ENCODE data around the gene FTH1.
"Not testable (repeated sequence)": the region's sequence is repeated elsewhere in the genome, so short reads cannot be mapped to it uniquely, and the experiment has no call there.

FTH1 gene

DNA sequence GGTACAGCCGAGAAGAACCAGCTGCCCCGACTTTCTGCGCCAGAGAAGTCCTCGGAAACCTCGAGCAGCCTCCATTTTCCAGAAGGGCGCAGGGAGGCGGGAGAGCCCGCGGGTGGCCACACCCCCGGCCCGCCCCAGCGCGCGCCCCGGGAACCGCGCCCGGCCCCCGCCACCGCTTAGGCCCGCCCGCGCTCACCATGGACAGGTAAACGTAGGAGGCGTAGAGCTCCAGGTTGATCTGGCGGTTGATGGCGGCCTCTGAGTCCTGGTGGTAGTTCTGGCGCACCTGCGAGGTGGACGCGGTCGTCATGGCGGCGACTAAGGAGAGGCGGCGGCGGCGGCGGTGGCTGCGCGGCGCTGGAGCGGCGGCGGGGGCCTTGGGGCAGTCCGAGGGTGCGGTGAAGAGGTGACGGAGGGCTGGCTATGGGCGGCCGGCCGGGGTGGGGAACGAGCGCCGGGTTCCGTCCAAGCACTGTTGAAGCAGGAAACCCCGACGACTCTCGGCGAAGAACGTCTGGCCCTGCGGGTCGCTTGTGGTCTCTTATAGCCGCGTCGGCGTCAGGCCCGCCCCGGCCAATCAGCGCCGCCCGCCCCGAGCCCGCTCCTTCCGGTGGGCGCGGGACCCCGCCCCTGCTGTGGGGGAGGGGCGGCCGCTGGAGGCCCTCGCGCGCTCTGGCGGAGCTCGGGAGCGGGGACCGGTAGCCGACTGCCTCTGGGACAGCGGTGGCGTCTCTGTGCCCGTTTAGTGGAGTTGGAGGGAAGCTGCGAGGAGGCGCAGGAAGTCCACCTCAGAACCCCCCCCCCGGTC is at the start of gene FTH1:
TSS of gene FTH1 (minus strand) at position 519 of the 808 bp plus-strand sequence. CDS start at position 310, 209 bp downstream.
- in situ Hi-C loops (cut with MboI; ENCODE audit: low pct_unique_long_range_greater_than_20kb, low sequenced_read_pairs), result no loop called here
- peak; percentile 89 for DNase-seq

- in situ Hi-C loops (cut with MboI; ENCODE audit: low pct_unique_long_range_greater_than_20kb, low sequenced_read_pairs), result no loop called here
- no peak for DNase-seq
Measured at GRCh38 chr11:62015615-62016014, 48.2 kb upstream of the FTH1 start.

DNA sequence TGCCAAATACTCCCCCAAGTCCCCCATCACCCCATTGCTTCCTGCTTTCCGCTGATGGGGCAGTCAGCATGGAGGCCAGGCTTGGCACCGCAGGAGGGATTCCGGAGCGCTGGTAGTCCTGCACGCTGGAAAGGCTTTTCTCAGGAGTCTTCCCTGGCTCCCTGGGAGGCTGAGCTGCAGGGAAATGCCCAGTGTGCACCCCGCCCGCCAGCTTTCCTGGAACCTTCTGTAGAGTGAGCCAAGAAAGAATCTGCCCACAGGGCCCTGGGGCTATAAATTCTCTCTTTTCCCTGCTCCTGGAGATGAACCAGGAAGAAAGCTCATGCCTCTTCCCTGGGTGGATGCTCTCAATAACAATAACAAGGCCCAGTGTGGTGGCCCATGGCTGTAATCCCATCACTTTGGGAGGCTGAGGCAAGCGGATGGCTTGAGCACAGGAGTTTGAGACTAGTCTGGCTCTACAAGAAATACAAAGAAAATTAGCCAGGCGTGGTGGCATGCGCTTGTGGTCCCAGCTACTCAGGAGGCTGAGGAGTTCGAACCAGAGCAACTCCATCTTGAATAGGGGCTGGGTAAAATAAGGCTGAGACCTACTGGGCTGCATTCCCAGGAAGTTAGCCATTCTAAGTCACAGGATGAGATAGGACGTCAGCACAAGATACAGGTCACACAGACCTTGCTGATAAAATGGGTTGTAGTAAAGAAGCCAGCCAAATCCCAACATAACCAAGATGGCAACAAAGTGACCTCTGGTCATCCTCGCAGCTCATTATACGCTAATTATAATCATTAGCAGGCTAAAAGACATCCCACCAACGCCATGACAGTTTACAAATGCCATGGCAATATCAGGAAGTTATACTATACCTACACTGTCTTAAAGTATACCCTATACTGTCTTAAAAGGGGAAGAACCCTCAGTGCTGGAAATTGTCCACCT is 46.4 kb upstream of the FTH1 start:
- in situ Hi-C loops (cut with MboI; ENCODE audit: low pct_unique_long_range_greater_than_20kb, low sequenced_read_pairs), result no loop called here
- DNase-seq, result no peak

DNA sequence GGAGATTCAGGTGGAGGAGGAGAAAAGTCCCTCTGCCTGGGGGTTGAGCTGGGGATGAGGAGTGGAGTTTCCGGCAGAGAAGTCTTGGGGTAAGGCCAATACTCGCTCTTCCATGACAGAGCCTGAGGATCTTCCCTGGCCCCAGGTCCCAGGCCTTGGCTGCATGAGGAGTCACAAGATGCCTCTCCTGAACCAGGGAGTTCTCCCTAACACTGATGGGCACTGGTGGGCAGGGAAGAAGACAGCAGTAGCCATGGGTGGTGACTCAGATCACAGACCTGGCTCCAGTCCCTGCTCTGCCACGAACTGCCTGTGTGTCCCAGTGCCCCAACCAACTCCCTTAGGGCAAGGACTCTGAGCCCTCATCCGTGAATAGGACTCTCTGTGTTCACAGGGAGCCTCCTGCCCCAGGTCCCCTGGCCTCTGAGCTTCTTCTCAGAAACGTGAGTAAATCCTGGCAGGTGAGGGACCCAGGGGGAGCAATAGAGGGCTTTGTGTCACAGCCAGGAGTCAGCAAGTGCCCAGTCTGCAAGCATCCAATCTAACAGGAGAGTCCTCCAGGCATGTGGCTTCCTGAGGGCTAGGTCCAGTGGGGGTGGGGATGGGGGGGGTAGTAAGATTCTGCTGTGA is 45.5 kb upstream of the FTH1 start:
- in situ Hi-C loops (cut with MboI; ENCODE audit: low pct_unique_long_range_greater_than_20kb, low sequenced_read_pairs), result no loop called here
- no peak for DNase-seq

DNA sequence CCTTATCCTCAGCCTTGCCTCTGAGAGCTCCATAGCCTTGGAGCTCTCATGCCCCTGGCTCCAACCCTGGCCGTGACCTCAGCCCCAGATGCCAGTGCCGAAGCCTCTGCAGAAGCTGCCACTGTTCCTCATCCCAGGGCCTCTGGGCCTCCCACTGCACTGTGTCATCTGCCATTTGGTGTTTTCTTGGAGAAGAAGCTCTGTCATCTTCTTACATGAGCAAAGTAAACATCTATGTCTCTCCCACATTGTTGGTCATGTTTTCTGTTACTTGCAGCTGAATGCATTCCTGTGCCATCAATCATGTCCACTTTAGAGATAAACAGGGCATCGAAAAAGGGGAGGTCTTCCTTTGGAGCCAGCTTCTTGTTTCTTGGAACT is 45.0 kb upstream of the FTH1 start:
- in situ Hi-C loops (cut with MboI; ENCODE audit: low pct_unique_long_range_greater_than_20kb, low sequenced_read_pairs), result no loop called here
- DNase-seq, result no peak

- in situ Hi-C loops (cut with MboI; ENCODE audit: low pct_unique_long_range_greater_than_20kb, low sequenced_read_pairs), result no loop called here
- DNase-seq, result no peak
Measured at GRCh38 chr11:62011881-62012280, 44.4 kb upstream of the FTH1 start.

GRCh38 chr11:62010935-62011528 is 43.6 kb upstream of the FTH1 start:
- in situ Hi-C loops (cut with MboI; ENCODE audit: low pct_unique_long_range_greater_than_20kb, low sequenced_read_pairs), result no loop called here
- no peak for DNase-seq

GRCh38 chr11:62008193-62008592 is 40.8 kb upstream of the FTH1 start:
- in situ Hi-C loops (cut with MboI; ENCODE audit: low pct_unique_long_range_greater_than_20kb, low sequenced_read_pairs), result no loop called here
- DNase-seq, result no peak

- in situ Hi-C loops (cut with MboI; ENCODE audit: low pct_unique_long_range_greater_than_20kb, low sequenced_read_pairs), result no loop called here
Measured at GRCh38 chr11:62004473-62004872, 37.0 kb upstream of the FTH1 start.

GRCh38 chr11:62002283-62002682 is 34.8 kb upstream of the FTH1 start:
- DNase-seq; in situ Hi-C loops (cut with MboI; ENCODE audit: low pct_unique_long_range_greater_than_20kb, low sequenced_read_pairs): not testable (repeated sequence)

More at GRCh38 chr11:62004473-62004872, 37.0 kb upstream of the FTH1 start:
- no peak for DNase-seq

DNA sequence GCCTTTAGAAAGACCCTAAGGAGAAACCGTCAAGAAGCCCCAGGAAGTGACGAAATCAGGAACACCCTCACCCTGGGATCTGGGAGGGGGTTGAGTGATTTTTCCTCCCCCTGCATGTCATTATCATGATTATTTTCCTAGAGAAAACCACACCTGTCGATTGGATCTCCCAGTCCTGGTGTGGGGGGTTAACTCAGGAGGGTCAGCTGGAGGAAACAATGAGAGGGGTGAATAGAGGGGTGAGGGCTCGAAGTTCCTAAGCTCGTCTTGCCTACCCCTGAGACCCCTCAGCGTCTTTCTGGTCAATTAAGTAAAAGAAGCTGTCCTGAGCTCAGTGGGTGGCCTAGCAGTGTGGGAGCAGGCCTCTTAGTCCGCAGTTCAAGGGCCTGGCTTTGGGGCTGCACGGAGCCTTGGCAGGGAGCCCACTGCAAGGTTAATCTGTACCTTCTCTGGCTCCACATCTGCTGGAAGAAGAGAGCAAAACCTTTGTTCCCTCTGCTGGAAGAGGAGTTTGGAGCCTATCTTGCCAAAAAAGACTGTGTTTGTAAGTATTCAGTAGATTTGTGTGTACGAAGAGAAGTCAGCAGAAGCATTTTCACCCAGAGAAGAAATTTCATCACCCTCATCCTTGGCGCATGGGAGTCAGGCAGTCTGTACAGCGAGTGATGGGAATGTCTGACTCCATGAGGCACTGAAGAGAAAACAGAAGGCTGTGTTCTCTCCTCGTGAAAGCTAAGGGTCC is 34.2 kb upstream of the FTH1 start:
- no peak for DNase-seq

DNA sequence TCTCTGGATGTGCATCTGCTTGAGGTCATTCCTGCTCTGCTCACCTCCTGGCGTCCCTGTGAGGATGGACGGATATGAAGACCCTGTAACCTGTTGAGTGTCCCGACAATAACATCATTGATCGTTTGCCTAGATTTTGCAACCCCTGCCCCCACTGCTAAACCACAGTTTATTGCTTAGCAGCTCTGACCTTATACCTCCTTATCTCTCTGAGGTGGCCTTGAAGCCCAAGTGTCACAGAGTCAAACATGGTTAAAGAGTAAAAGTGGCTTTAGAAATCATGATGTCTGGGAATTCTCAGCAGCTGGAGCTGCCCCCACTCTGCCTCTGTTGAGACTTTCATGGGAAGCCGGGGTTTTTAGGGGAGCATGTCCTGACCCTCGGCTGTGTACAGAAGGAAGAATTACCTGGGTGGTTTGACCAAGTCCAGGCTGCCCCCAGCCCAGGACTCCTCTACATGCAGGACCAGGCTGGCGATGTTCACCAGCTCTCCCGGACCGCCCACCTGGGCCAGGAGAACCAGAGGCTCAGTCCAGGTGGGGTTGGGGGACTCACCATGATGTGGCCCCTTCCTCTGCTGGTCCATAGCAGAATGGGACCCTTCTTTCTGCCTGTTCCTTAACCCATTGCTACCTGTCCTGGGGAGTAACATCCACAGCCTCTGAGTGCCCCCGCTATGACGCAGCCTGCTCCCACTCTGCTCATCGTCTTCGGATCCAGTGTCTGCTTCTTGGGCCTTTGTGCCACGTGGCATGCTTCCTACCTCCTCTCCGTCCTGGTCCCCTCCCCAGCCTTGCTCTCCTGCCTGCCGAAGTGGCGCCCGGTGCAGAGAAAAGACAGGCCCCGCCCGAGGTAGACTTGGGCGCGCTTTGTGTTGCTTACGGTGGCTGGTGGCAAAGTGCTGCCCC is 33.4 kb upstream of the FTH1 start:
- in situ Hi-C loops (cut with MboI; ENCODE audit: low pct_unique_long_range_greater_than_20kb, low sequenced_read_pairs), result no loop called here
- no peak for DNase-seq

More for the DNA sequence above, 34.2 kb upstream of the FTH1 start:
- in situ Hi-C loops (cut with MboI; ENCODE audit: low pct_unique_long_range_greater_than_20kb, low sequenced_read_pairs), result no loop called here

GRCh38 chr11:61999141-61999975 is 31.9 kb upstream of the FTH1 start:
- in situ Hi-C loops (cut with MboI; ENCODE audit: low pct_unique_long_range_greater_than_20kb, low sequenced_read_pairs), result no loop called here
- DNase-seq, result peak; percentile 64

DNA sequence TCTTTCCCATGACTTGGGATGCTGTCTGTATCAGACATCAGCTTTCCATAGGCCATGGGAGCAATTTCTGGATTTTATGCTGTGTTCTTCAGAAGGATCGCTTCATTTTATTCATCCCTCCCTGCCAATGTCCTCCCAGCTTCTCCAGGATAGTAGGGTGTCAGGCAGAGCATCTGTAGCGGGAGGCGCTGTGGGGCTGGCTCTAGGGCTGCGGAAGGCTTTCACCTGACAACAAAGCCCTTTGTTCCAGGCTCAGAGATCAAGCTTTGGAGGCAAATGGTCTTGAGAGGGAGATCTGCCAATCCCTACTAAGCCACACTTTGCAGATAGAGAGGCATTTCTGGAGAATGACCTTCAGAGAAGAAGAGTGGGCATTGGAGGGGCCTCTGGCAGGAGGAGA is 29.5 kb upstream of the FTH1 start:
- no peak for DNase-seq
- in situ Hi-C loops (cut with MboI; ENCODE audit: low pct_unique_long_range_greater_than_20kb, low sequenced_read_pairs), result no loop called here

GRCh38 chr11:61994981-61995380 is 27.5 kb upstream of the FTH1 start:
- no peak for DNase-seq
- in situ Hi-C loops (cut with MboI; ENCODE audit: low pct_unique_long_range_greater_than_20kb, low sequenced_read_pairs), result no loop called here

DNA sequence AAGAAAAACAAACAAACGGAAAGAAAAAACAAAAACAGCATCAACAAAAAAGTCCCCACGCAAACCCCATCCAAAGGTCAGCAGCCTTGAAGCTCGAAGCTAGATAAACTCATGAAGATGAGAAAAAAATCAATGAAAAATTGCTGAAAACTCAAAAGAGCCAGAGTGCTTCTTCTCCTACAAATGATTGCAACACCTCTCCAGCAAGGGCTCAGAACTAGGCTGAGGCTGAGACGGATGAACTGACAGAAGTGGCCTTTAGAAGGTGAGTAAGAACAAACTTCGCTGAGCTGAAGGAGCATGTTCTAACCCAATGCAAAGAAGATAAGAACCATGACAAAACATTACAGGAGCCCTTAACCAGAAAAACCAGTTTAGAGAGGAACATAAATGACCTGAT is 18.4 kb upstream of the FTH1 start:
- in situ Hi-C loops (cut with MboI; ENCODE audit: low pct_unique_long_range_greater_than_20kb, low sequenced_read_pairs), result no loop called here
- DNase-seq, result no peak

- no peak for DNase-seq
- in situ Hi-C loops (cut with MboI; ENCODE audit: low pct_unique_long_range_greater_than_20kb, low sequenced_read_pairs), result no loop called here
Measured at GRCh38 chr11:61983419-61983818, 16.0 kb upstream of the FTH1 start.

Data from KBM-7 (cell line).